ENCODE results near the gene ADRA2C.

- TF ChIP-seq CTCF (IDR thresholded peaks at IDR 0.05), result no peak
- TF ChIP-seq POLR2A (IDR thresholded peaks at IDR 0.05), result no peak
These were observed 20.1 kb upstream of the ADRA2C start for GRCh38 chr4:3745886-3746656.

Measured in adrenal gland (tissue), 5 donors.